K562 (cell line): ENCODE measurements around the gene RNF181.

Source experiments
- CTCF ChIP-seq, 3 experiments: IDR thresholded peaks in 2 of 3; conservative IDR thresholded peaks in 1 of 3; 2 replicates each; pipeline ENCODE4 v1.5.1; 2011 to 2012; ENCODE audit warnings: low read length in 3 of 3, mild to moderate bottlenecking in 3 of 3, control low read depth in 2 of 3, improper control_type of control experiment in 1 of 3, inconsistent platforms in 1 of 3, low read depth in 1 of 3, mixed read lengths in 1 of 3, moderate library complexity in 1 of 3; ENCODE audit not compliant: insufficient read depth in 2 of 3
- FOS ChIP-seq: IDR thresholded peaks from 3 replicates; pipeline ENCODE4 v1.6.1; 2011; ENCODE audit not compliant: insufficient read length; ENCODE audit errors: extremely low read depth
- IRF2 ChIP-seq: sonication (generic); formaldehyde crosslinking; IDR thresholded peaks from 2 replicates; pipeline ENCODE4 v1.8.1; 2022; ENCODE audit warnings: mild to moderate bottlenecking, missing genetic modification reagents
- NCOA2 ChIP-seq, 2 experiments: fragments of 450-650 bp; IDR thresholded peaks; 2 replicates each; pipeline ENCODE4 v1.6.1; 2018; ENCODE audit warnings: mild to moderate bottlenecking in 2 of 2, moderate library complexity in 1 of 2; ENCODE audit not compliant: partially characterized antibody in 2 of 2
- NFE2 ChIP-seq: IDR thresholded peaks from 2 replicates; pipeline ENCODE4 v1.6.1; 2014; ENCODE audit warnings: antibody characterized with exemption, low read depth
- NFIC ChIP-seq: fragments of 450-650 bp; IDR thresholded peaks from 2 replicates; pipeline ENCODE4 v1.6.1; 2017; ENCODE audit warnings: mild to moderate bottlenecking, inconsistent platforms
- POLR2A ChIP-seq: fragments of 450-650 bp; conservative IDR thresholded peaks from 2 replicates; pipeline ENCODE4 v1.6.1; 2016
- POLR2H ChIP-seq: IDR thresholded peaks from 2 replicates; pipeline ENCODE4 v1.6.1; 2016; ENCODE audit warnings: missing genetic modification characterization, low read depth, mild to moderate bottlenecking, control low read depth, missing compliant biosample characterization, moderate library complexity
- RAD21 ChIP-seq, 2 experiments: fragments of 250-450 bp in 1 of 2; fragments of 450-650 bp in 1 of 2; sonication (Bioruptor Pico) in 1 of 2; formaldehyde crosslinking in 1 of 2; IDR thresholded peaks in 1 of 2; conservative IDR thresholded peaks in 1 of 2; 2 replicates each; pipeline versions ENCODE4 v1.4.0 to v1.8.0; 2020 to 2022; ENCODE audit warnings: mild to moderate bottlenecking in 2 of 2, moderate library complexity in 1 of 2
- SNRNP70 ChIP-seq: fragments of 200-400 bp; formaldehyde crosslinking; optimal IDR thresholded peaks from 2 replicates; pipeline ENCODE3; 2017; ENCODE audit warnings: low read depth, low read length
- TCF7 ChIP-seq: sonication (generic); IDR thresholded peaks from 2 replicates; pipeline ENCODE4 v1.6.1; 2016; ENCODE audit warnings: antibody characterized with exemption, borderline replicate concordance
- TEAD4 ChIP-seq, 2 experiments: sonication (generic) in 1 of 2; formaldehyde crosslinking in 1 of 2; IDR thresholded peaks; 2 replicates each; pipeline versions ENCODE4 v1.6.1 to v1.8.0; 2012 to 2022; ENCODE audit warnings: borderline replicate concordance in 1 of 2, inconsistent platforms in 1 of 2, low read length in 1 of 2, mild to moderate bottlenecking in 1 of 2, missing genetic modification reagents in 1 of 2
- TF ChIP-seq, protein P1 (sequence below), 2 experiments: fragments of 250-450 bp in 1 of 2; fragments of 450-650 bp in 1 of 2; sonication (Bioruptor Pico) in 1 of 2; IDR thresholded peaks; 2 replicates each; pipeline versions ENCODE4 v1.6.1 to v1.8.0; 2016 to 2021; ENCODE audit warnings: mild to moderate bottlenecking in 2 of 2, moderate library complexity in 2 of 2, missing compliant biosample characterization in 1 of 2, missing genetic modification characterization in 1 of 2

- TF ChIP-seq POLR2H (tag) (peak; percentile 95), CTCF (IDR thresholded peaks at IDR 0.05 in 2 of 3, conservative IDR thresholded peaks at IDR 0.05 in 1 of 3; ENCODE audit: insufficient read depth in 2 of 3, low read depth in 1 of 3, low read length in 3 of 3) (0 out of 6 replicates have a peak, but pooled peaks of 1 of the 3 experiments have one; percentile 11), NFIC (peak; percentile 65), TEAD4 (IDR thresholded peaks at IDR 0.05; ENCODE audit: low read length) (peak; percentile 27; the same call in 1 of the 2 replicates), TEAD4 (CRISPR knock-in tag; IDR thresholded peaks at IDR 0.05; ENCODE audit: borderline replicate concordance) (no peak), TCF7 (no peak), FOS (no peak), NCOA2 (IDR thresholded peaks at IDR 0.05; ENCODE audit: partially characterized antibody in 2 of 2) (no peak), NFE2 (no peak), IRF2 (CRISPR knock-in tag) (no peak), POLR2A (peak; percentile 94), RAD21 (CRISPR knock-in tag; conservative IDR thresholded peaks at IDR 0.05 in 1 of 2, IDR thresholded peaks at IDR 0.05 in 1 of 2) (no peak), SNRNP70 (no peak)
- TF ChIP-seq, protein P1, sequence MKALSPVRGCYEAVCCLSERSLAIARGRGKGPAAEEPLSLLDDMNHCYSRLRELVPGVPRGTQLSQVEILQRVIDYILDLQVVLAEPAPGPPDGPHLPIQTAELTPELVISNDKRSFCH (CRISPR knock-in tag; IDR thresholded peaks at IDR 0.05): no peak
- TF ChIP-seq, protein P1 (tag; IDR thresholded peaks at IDR 0.05): no peak
These were observed 16.4 kb downstream of the RNF181 start, which contains the start of gene C2orf68 for GRCh38 chr2:85611705-85612587.
